ENCODE results near the gene L1TD1.

- TF ChIP-seq, protein P1, sequence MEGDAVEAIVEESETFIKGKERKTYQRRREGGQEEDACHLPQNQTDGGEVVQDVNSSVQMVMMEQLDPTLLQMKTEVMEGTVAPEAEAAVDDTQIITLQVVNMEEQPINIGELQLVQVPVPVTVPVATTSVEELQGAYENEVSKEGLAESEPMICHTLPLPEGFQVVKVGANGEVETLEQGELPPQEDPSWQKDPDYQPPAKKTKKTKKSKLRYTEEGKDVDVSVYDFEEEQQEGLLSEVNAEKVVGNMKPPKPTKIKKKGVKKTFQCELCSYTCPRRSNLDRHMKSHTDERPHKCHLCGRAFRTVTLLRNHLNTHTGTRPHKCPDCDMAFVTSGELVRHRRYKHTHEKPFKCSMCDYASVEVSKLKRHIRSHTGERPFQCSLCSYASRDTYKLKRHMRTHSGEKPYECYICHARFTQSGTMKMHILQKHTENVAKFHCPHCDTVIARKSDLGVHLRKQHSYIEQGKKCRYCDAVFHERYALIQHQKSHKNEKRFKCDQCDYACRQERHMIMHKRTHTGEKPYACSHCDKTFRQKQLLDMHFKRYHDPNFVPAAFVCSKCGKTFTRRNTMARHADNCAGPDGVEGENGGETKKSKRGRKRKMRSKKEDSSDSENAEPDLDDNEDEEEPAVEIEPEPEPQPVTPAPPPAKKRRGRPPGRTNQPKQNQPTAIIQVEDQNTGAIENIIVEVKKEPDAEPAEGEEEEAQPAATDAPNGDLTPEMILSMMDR (IDR thresholded peaks at IDR 0.05) = no peak
- no peak for TF ChIP-seq POLR2A (IDR thresholded peaks at IDR 0.05)
Measured at GRCh38 chr1:62234688-62235087, 40.0 kb downstream of the L1TD1 start.
